Activated B cell treated with CpG ODN at 0.5 μM for 24 hours (primary cell): ENCODE results near the gene AUTS2. TPM values are rescaled to one million over a fixed set of nuclear protein-coding genes. Genes with fewer than 3 reads are reported as not detected.

ENCODE experiments used
- ATAC-seq: fragments of 200-7000 bp; cut with Tn5 transposase; one replicate; pipeline ENCODE4 v1.10.0; 2021; ENCODE audit warnings: low read depth, mild to moderate bottlenecking, moderate library complexity
- CTCF ChIA-PET: fragments of 350-600 bp; sonication (Branson Sonifier 250); formaldehyde crosslinking; loops from one replicate; lab custom pipeline; 2021; ENCODE audit warnings: antibody characterized with exemption; lab: Charles Lee
- POLR2A ChIA-PET: fragments of 350-600 bp; sonication (Branson Sonifier 250); formaldehyde crosslinking; loops from one replicate; lab custom pipeline; 2021; ENCODE audit warnings: antibody characterized with exemption; lab: Charles Lee
- DNase-seq: peaks from one replicate; pipeline ENCODE4 v3.0.0; 2022
- H3K27ac Mint-ChIP-seq: one replicate; pipeline ENCODE4 v1.8.0; 2020; ENCODE audit warnings: mixed read lengths
- H3K27me3 Mint-ChIP-seq: one replicate; pipeline ENCODE4 v1.8.0; 2021; ENCODE audit warnings: mixed read lengths
- H3K36me3 Mint-ChIP-seq: one replicate; pipeline ENCODE4 v1.8.0; 2021; ENCODE audit warnings: low read depth, mixed read lengths
- H3K4me1 Mint-ChIP-seq: one replicate; pipeline ENCODE4 v1.8.0; 2021; ENCODE audit warnings: mixed read lengths
- H3K4me3 Mint-ChIP-seq: one replicate; pipeline ENCODE4 v1.8.0; 2020; ENCODE audit warnings: mild to moderate bottlenecking, mixed read lengths
- H3K9me3 Mint-ChIP-seq: one replicate; pipeline ENCODE4 v1.8.0; 2020; ENCODE audit warnings: mixed read lengths
- CTCF ChIP-seq: fragments of 200-600 bp; IDR thresholded peaks from one replicate; pipeline ENCODE4 v1.8.0; 2022; ENCODE audit warnings: antibody characterized with exemption, mild to moderate bottlenecking
- intact Hi-C: fragments of 100-400 bp; cut with micrococcal nuclease; formaldehyde crosslinking; loops from one replicate; pipeline ENCODE4 v1.15.1; 2024
- total RNA-seq: library from RNA; stranded (reverse); gene quantifications from 2 replicates; pipeline ENCODE4 v1.2.3, GENCODE V29; 2022

The AUTS2 gene
- total RNA-seq, 1 donor from 2014 or later, result 15.9 TPM

- peaks cover 11% of the 10 kb centered on the region for H3K36me3 Mint-ChIP-seq
- ChIA-PET CTCF (no interaction called here), POLR2A (no interaction called here)
- H3K27me3 Mint-ChIP-seq, result no peaks in the 10 kb centered on the region
- H3K4me1 Mint-ChIP-seq, result peaks cover 42% of the 10 kb centered on the region
- H3K27ac Mint-ChIP-seq, result no peak overlapping the region
- peaks cover 4% of the 10 kb centered on the region for H3K9me3 Mint-ChIP-seq
- H3K4me3 Mint-ChIP-seq, result no peak overlapping the region
- TF ChIP-seq CTCF, result no peak
- DNase-seq, result no peak
- intact Hi-C loops, result loop anchor here (10.0 kb wide), 1 partner anchor 786 kb away; no protein-coding TSS in a partner anchor
- ATAC-seq, result no peak
These were observed 310.2 kb downstream of the AUTS2 start for GRCh38 chr7:69908454-69908853.

DNA sequence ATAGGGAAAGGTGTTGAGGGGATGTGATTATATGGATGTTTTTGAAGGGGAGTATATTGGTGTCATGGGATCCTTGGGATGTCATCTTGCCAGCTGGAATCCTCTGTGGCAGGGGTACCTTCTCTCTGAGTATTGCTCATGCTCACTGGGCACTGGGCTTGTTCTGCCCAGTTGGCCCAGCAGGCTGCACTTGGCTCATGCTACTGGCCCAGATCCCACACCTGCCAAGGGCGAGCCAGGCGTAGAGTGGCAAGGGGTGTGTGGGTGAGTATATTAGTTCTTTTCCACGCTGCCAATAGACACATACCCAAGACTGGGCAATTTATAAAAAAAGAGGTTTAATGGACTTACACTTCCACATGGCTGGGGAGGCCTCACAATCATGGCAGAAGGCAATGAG lies 311.9 kb downstream of the AUTS2 start:
- no peak overlapping the region for H3K4me3 Mint-ChIP-seq
- peaks cover 4% of the 10 kb centered on the region for H3K9me3 Mint-ChIP-seq
- no peak for TF ChIP-seq CTCF
- peaks cover 38% of the 10 kb centered on the region for H3K4me1 Mint-ChIP-seq
- ChIA-PET POLR2A (no interaction called here), CTCF (no interaction called here)
- H3K27me3 Mint-ChIP-seq, result no peaks in the 10 kb centered on the region
- intact Hi-C loops, result no loop called here
- ATAC-seq, result no peak
- DNase-seq, result no peak
- H3K36me3 Mint-ChIP-seq, result peaks cover 11% of the 10 kb centered on the region
- H3K27ac Mint-ChIP-seq, result no peak overlapping the region

DNA sequence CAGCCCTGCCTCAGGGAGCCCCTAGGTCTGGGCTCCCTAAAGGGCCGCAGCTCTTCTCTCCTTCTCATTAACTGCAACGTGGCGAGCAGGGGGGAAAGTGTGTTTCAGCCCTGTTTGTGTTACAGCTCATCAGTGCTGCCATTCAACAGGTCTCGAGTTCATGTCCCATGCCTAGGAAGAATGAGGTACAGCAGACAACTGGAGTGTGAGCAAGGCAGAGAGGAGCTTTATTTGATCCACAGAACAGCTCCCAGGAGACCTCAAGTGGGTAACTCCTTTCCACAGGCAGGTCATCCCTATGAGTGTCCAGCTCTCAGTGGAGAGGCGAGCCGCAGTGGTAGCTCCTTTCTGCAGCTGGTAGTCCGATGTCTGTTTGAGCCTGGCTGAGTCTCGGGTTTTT lies 313.1 kb downstream of the AUTS2 start:
- TF ChIP-seq CTCF, result no peak
- no peak for DNase-seq
- Mint-ChIP-seq H3K4me3 (no peak overlapping the region), H3K27ac (no peak overlapping the region), H3K27me3 (no peaks in the 10 kb centered on the region), H3K4me1 (peaks cover 26% of the 10 kb centered on the region), H3K9me3 (peaks cover 4% of the 10 kb centered on the region), H3K36me3 (peaks cover 11% of the 10 kb centered on the region)
- intact Hi-C loops, result no loop called here
- ATAC-seq, result no peak
- ChIA-PET POLR2A (no interaction called here), CTCF (no interaction called here)

GRCh38 chr7:69912141-69912540 lies 313.9 kb downstream of the AUTS2 start:
- ChIA-PET CTCF (no interaction called here), POLR2A (no interaction called here)
- no peak for DNase-seq
- intact Hi-C loops, result no loop called here
- no peak overlapping the region for H3K27ac Mint-ChIP-seq
- H3K27me3 Mint-ChIP-seq, result no peaks in the 10 kb centered on the region
- peaks cover 4% of the 10 kb centered on the region for H3K9me3 Mint-ChIP-seq
- peaks cover 11% of the 10 kb centered on the region for H3K36me3 Mint-ChIP-seq
- no peak for ATAC-seq
- H3K4me3 Mint-ChIP-seq, result no peak overlapping the region
- H3K4me1 Mint-ChIP-seq, result peaks cover 20% of the 10 kb centered on the region
- TF ChIP-seq CTCF, result no peak

- POLR2A ChIA-PET, result no interaction called here
- no peak for TF ChIP-seq CTCF
- H3K9me3 Mint-ChIP-seq, result peaks cover 4% of the 10 kb centered on the region
- no peak overlapping the region for H3K27ac Mint-ChIP-seq
- no peak overlapping the region for H3K4me3 Mint-ChIP-seq
- CTCF ChIA-PET, result no interaction called here
- peaks cover 11% of the 10 kb centered on the region for H3K36me3 Mint-ChIP-seq
- DNase-seq (no peak), ATAC-seq (no peak)
- H3K4me1 Mint-ChIP-seq, result peaks cover 13% of the 10 kb centered on the region
- intact Hi-C loops, result no loop called here
- no peaks in the 10 kb centered on the region for H3K27me3 Mint-ChIP-seq
These were observed 314.6 kb downstream of the AUTS2 start for GRCh38 chr7:69912846-69913245.
